Activated naive CD8-positive, alpha-beta T cell treated with anti-CD3 and anti-CD28 coated beads, Interleukin-2, amount 50 U/mL, for 24 hours (primary cell): ENCODE results near the gene BNIP3.
A peak's percentile ranks its signal among the peaks of the same experiment; 100 is the strongest.

Experiments
- ATAC-seq: fragments of 150-1000 bp; cut with Tn5 transposase; one replicate; pipeline ENCODE4 v1.10.0; 2021
- DNase-seq: peaks from one replicate; pipeline ENCODE4 v3.0.0; 2021
- H3K27ac Mint-ChIP-seq: one replicate; pipeline ENCODE4 v1.8.0; 2021; ENCODE audit warnings: mild to moderate bottlenecking, mixed read lengths
- H3K27me3 Mint-ChIP-seq: one replicate; pipeline ENCODE4 v1.8.0; 2021; ENCODE audit warnings: mixed read lengths
- H3K36me3 Mint-ChIP-seq: one replicate; pipeline ENCODE4 v1.8.0; 2021; ENCODE audit warnings: low read depth, mixed read lengths
- H3K4me1 Mint-ChIP-seq: one replicate; pipeline ENCODE4 v1.8.0; 2021; ENCODE audit warnings: mixed read lengths
- H3K4me3 Mint-ChIP-seq: one replicate; pipeline ENCODE4 v1.8.0; 2021; ENCODE audit warnings: mild to moderate bottlenecking, moderate library complexity, mixed read lengths
- H3K9me3 Mint-ChIP-seq: one replicate; pipeline ENCODE4 v1.8.0; 2021; ENCODE audit warnings: mixed read lengths

Gene BNIP3

GRCh38 chr10:131977323-131978096, 4.2 kb downstream of the BNIP3 start:
- Mint-ChIP-seq H3K27me3 (no peaks in the 10 kb centered on the region), H3K36me3 (peaks cover 33% of the 10 kb centered on the region), H3K4me3 (no peak overlapping the region), H3K9me3 (no peaks in the 10 kb centered on the region), H3K27ac (no peak overlapping the region), H3K4me1 (peaks cover 76% of the 10 kb centered on the region)
- DNase-seq (no peak), ATAC-seq (no peak)

- Mint-ChIP-seq H3K27me3 (no peaks in the 10 kb centered on the region), H3K9me3 (no peaks in the 10 kb centered on the region), H3K4me3 (no peak overlapping the region), H3K27ac (peak overlapping the region; percentile 39), H3K4me1 (peaks cover 86% of the 10 kb centered on the region), H3K36me3 (peaks cover 47% of the 10 kb centered on the region)
- no peak for ATAC-seq
- no peak for DNase-seq
Observed at GRCh38 chr10:131975796-131976195, 5.9 kb downstream of the BNIP3 start.

- Mint-ChIP-seq H3K4me1 (peaks cover 87% of the 10 kb centered on the region), H3K36me3 (peaks cover 55% of the 10 kb centered on the region), H3K9me3 (no peaks in the 10 kb centered on the region), H3K27me3 (no peaks in the 10 kb centered on the region), H3K27ac (no peak overlapping the region), H3K4me3 (no peak overlapping the region)
- ATAC-seq (no peak), DNase-seq (no peak)
Observed at GRCh38 chr10:131975003-131975402, 6.7 kb downstream of the BNIP3 start.

GRCh38 chr10:131974034-131974817, 7.5 kb downstream of the BNIP3 start:
- Mint-ChIP-seq H3K27me3 (no peaks in the 10 kb centered on the region), H3K4me3 (peak overlapping the region; percentile 64), H3K36me3 (peaks cover 51% of the 10 kb centered on the region), H3K9me3 (no peaks in the 10 kb centered on the region), H3K4me1 (peaks cover 80% of the 10 kb centered on the region), H3K27ac (peak overlapping the region; percentile 73)
- DNase-seq (no peak), ATAC-seq (no peak)

- Mint-ChIP-seq H3K4me3 (peak overlapping the region; percentile 64), H3K36me3 (peaks cover 54% of the 10 kb centered on the region), H3K27ac (peak overlapping the region; percentile 73), H3K9me3 (no peaks in the 10 kb centered on the region), H3K4me1 (peaks cover 73% of the 10 kb centered on the region), H3K27me3 (no peaks in the 10 kb centered on the region)
- peak; percentile 26 for ATAC-seq
- DNase-seq = peak; percentile 16
Observed at GRCh38 chr10:131973160-131973951, 8.4 kb downstream of the BNIP3 start.

- ATAC-seq (peak; percentile 62), DNase-seq (peak; percentile 23)
- Mint-ChIP-seq H3K36me3 (peaks cover 52% of the 10 kb centered on the region), H3K4me3 (peak overlapping the region; percentile 64), H3K9me3 (no peaks in the 10 kb centered on the region), H3K27me3 (no peaks in the 10 kb centered on the region), H3K27ac (peak overlapping the region; percentile 73), H3K4me1 (peaks cover 66% of the 10 kb centered on the region)
Observed at GRCh38 chr10:131972474-131973071, 9.2 kb downstream of the BNIP3 start.

- Mint-ChIP-seq H3K4me1 (peaks cover 58% of the 10 kb centered on the region), H3K4me3 (no peak overlapping the region), H3K9me3 (no peaks in the 10 kb centered on the region), H3K27ac (peak overlapping the region; percentile 73), H3K27me3 (no peaks in the 10 kb centered on the region), H3K36me3 (peaks cover 47% of the 10 kb centered on the region)
- no peak for DNase-seq
- no peak for ATAC-seq
Observed at GRCh38 chr10:131971591-131971990, 10.1 kb downstream of the BNIP3 start.

- no peaks in the 10 kb centered on the region for H3K9me3 Mint-ChIP-seq
- no peak overlapping the region for H3K4me3 Mint-ChIP-seq
- peaks cover 53% of the 10 kb centered on the region for H3K36me3 Mint-ChIP-seq
- peaks cover 54% of the 10 kb centered on the region for H3K4me1 Mint-ChIP-seq
- ATAC-seq = no peak
- no peaks in the 10 kb centered on the region for H3K27me3 Mint-ChIP-seq
- H3K27ac Mint-ChIP-seq = peak overlapping the region; percentile 72
- no peak for DNase-seq
Observed at GRCh38 chr10:131970946-131971345, 10.8 kb downstream of the BNIP3 start.

GRCh38 chr10:131968949-131969348, 12.8 kb downstream of the BNIP3 start:
- DNase-seq (no peak), ATAC-seq (no peak)
- Mint-ChIP-seq H3K27me3 (no peaks in the 10 kb centered on the region), H3K9me3 (no peaks in the 10 kb centered on the region), H3K27ac (peak overlapping the region; percentile 27), H3K36me3 (peaks cover 56% of the 10 kb centered on the region), H3K4me1 (peaks cover 50% of the 10 kb centered on the region), H3K4me3 (no peak overlapping the region)

GRCh38 chr10:131964298-131964697, 17.4 kb downstream of the BNIP3 start:
- Mint-ChIP-seq H3K4me3 (no peak overlapping the region), H3K4me1 (peaks cover 24% of the 10 kb centered on the region), H3K27me3 (no peaks in the 10 kb centered on the region), H3K36me3 (peaks cover 27% of the 10 kb centered on the region), H3K9me3 (no peaks in the 10 kb centered on the region), H3K27ac (no peak overlapping the region)
- DNase-seq = no peak
- no peak for ATAC-seq

- Mint-ChIP-seq H3K4me3 (no peak overlapping the region), H3K9me3 (no peaks in the 10 kb centered on the region), H3K4me1 (peaks cover 24% of the 10 kb centered on the region), H3K27ac (no peak overlapping the region), H3K36me3 (peaks cover 25% of the 10 kb centered on the region), H3K27me3 (no peaks in the 10 kb centered on the region)
- no peak for DNase-seq
- ATAC-seq = no peak
Observed at GRCh38 chr10:131963811-131964210, 17.9 kb downstream of the BNIP3 start.

GRCh38 chr10:131963350-131963749, 18.4 kb downstream of the BNIP3 start:
- ATAC-seq (no peak), DNase-seq (no peak)
- Mint-ChIP-seq H3K4me3 (no peak overlapping the region), H3K27ac (no peak overlapping the region), H3K4me1 (peaks cover 24% of the 10 kb centered on the region), H3K27me3 (no peaks in the 10 kb centered on the region), H3K36me3 (peaks cover 20% of the 10 kb centered on the region), H3K9me3 (no peaks in the 10 kb centered on the region)

- DNase-seq (no peak), ATAC-seq (no peak)
- Mint-ChIP-seq H3K27me3 (no peaks in the 10 kb centered on the region), H3K9me3 (no peaks in the 10 kb centered on the region), H3K36me3 (peaks cover 24% of the 10 kb centered on the region), H3K4me3 (no peak overlapping the region), H3K4me1 (peaks cover 24% of the 10 kb centered on the region), H3K27ac (no peak overlapping the region)
Observed at GRCh38 chr10:131961777-131962662, 19.7 kb downstream of the BNIP3 start.
